ENCODE data around the gene PCDH9.

GRCh38 chr13:67200183-67200582 lies 30.0 kb downstream of the PCDH9 start:
- TF ChIP-seq, protein P1, sequence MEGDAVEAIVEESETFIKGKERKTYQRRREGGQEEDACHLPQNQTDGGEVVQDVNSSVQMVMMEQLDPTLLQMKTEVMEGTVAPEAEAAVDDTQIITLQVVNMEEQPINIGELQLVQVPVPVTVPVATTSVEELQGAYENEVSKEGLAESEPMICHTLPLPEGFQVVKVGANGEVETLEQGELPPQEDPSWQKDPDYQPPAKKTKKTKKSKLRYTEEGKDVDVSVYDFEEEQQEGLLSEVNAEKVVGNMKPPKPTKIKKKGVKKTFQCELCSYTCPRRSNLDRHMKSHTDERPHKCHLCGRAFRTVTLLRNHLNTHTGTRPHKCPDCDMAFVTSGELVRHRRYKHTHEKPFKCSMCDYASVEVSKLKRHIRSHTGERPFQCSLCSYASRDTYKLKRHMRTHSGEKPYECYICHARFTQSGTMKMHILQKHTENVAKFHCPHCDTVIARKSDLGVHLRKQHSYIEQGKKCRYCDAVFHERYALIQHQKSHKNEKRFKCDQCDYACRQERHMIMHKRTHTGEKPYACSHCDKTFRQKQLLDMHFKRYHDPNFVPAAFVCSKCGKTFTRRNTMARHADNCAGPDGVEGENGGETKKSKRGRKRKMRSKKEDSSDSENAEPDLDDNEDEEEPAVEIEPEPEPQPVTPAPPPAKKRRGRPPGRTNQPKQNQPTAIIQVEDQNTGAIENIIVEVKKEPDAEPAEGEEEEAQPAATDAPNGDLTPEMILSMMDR (IDR thresholded peaks at IDR 0.05), result no peak
- no peak for TF ChIP-seq SIN3A (IDR thresholded peaks at IDR 0.05; ENCODE audit: borderline replicate concordance, low read depth, low read length)
- no peak for TF ChIP-seq ELF1 (IDR thresholded peaks at IDR 0.05)
- no peak for TF ChIP-seq PBX3 (IDR thresholded peaks at IDR 0.05)
- no peak for TF ChIP-seq USF2 (IDR thresholded peaks at IDR 0.05; ENCODE audit: borderline replicate concordance, low read depth, low read length)
- TF ChIP-seq FOXJ3 (CRISPR knock-in tag; IDR thresholded peaks at IDR 0.05), result no peak

Measured in SK-N-SH (cell line).